HEK293 (cell line): ENCODE measurements around the gene SMTNL2.

Source experiments
- CTCF ChIA-PET: fragments of 350-600 bp; formaldehyde crosslinking; extraction: SDS; loops from one replicate; lab custom pipeline; 2021; ENCODE audit warnings: antibody characterized with exemption; lab: Yijun Ruan, JAX
- POLR2A ChIA-PET: fragments of 300-600 bp; formaldehyde crosslinking; extraction: SDS; loops from one replicate; lab custom pipeline; 2020; ENCODE audit warnings: antibody characterized with exemption, inconsistent platforms; lab: Yijun Ruan, JAX
- H3K27ac ChIP-seq: fragments of 200-500 bp; sonication (Bioruptor generic); 2 replicates; pipeline ENCODE4 v1.5.1; 2014; ENCODE audit warnings: low read depth, low read length, control low read depth, inconsistent platforms; ENCODE audit errors: extremely low read depth
- H3K36me3 ChIP-seq, 2 experiments: fragments of 200-500 bp in 1 of 2; sonication (Bioruptor generic) in 1 of 2; 1 replicate in 1 of 2; 2 replicates in 1 of 2; pipeline ENCODE4 v1.5.1; 2014 to 2017; ENCODE audit warnings: inconsistent platforms in 2 of 2, low read length in 2 of 2; ENCODE audit not compliant: control insufficient read depth in 2 of 2, insufficient read depth in 1 of 2
- H3K4me1 ChIP-seq: fragments of 200-500 bp; sonication (Bioruptor generic); 2 replicates; pipeline ENCODE4 v1.5.1; 2014; ENCODE audit warnings: mild to moderate bottlenecking, low read length, inconsistent platforms; ENCODE audit not compliant: control insufficient read depth, insufficient read depth
- H3K4me3 ChIP-seq: 2 replicates; pipeline ENCODE4 v1.5.1; 2011; ENCODE audit warnings: low read depth, mild to moderate bottlenecking, control low read depth, low read length, moderate library complexity
- H3K9me3 ChIP-seq: fragments of 200-500 bp; sonication (Bioruptor generic); 2 replicates; pipeline ENCODE4 v1.5.1; 2014; ENCODE audit warnings: low read depth, low read length, inconsistent platforms; ENCODE audit not compliant: control insufficient read depth, insufficient read depth
- BCL11B ChIP-seq: fragments of 450-650 bp; formaldehyde crosslinking; IDR thresholded peaks from 2 replicates; pipeline ENCODE4 v1.5.1; 2016; ENCODE audit warnings: low read depth, missing biosample characterization, missing genetic modification characterization
- FEZF1 ChIP-seq: fragments of 450-650 bp; formaldehyde crosslinking; IDR thresholded peaks from 2 replicates; pipeline ENCODE4 v1.5.1; 2016; ENCODE audit warnings: missing biosample characterization, missing genetic modification characterization
- GFI1B ChIP-seq: fragments of 450-650 bp; formaldehyde crosslinking; IDR thresholded peaks from 2 replicates; pipeline ENCODE4 v1.5.1; 2016; ENCODE audit warnings: missing biosample characterization, missing genetic modification characterization
- HOXA7 ChIP-seq: sonication (generic); formaldehyde crosslinking; IDR thresholded peaks from 2 replicates; pipeline ENCODE4 v1.8.1; 2022; ENCODE audit warnings: missing genetic modification reagents, borderline replicate concordance
- HOXD13 ChIP-seq: sonication (generic); formaldehyde crosslinking; IDR thresholded peaks from 2 replicates; pipeline ENCODE4 v1.8.0; 2022; ENCODE audit warnings: missing genetic modification reagents, borderline replicate concordance
- INSM2 ChIP-seq: fragments of 450-650 bp; formaldehyde crosslinking; IDR thresholded peaks from 2 replicates; pipeline ENCODE4 v1.5.1; 2016; ENCODE audit warnings: missing biosample characterization, missing genetic modification characterization
- KLF8 ChIP-seq: fragments of 450-650 bp; formaldehyde crosslinking; IDR thresholded peaks from 2 replicates; pipeline ENCODE4 v1.5.1; 2016; ENCODE audit warnings: missing biosample characterization, missing genetic modification characterization
- KLF9 ChIP-seq: fragments of 450-650 bp; formaldehyde crosslinking; IDR thresholded peaks from 2 replicates; pipeline ENCODE4 v1.5.1; 2016; ENCODE audit warnings: missing biosample characterization, missing genetic modification characterization, low read depth
- SP7 ChIP-seq: fragments of 450-650 bp; formaldehyde crosslinking; IDR thresholded peaks from 2 replicates; pipeline ENCODE4 v1.5.1; 2016; ENCODE audit warnings: missing biosample characterization, missing genetic modification characterization
- TCF7L2 ChIP-seq: IDR thresholded peaks from 2 replicates; pipeline ENCODE4 v1.6.1; 2011; ENCODE audit warnings: low read depth, mild to moderate bottlenecking, inconsistent platforms, low read length, moderate library complexity, borderline replicate concordance
- ZBTB49 ChIP-seq: fragments of 450-650 bp; formaldehyde crosslinking; IDR thresholded peaks from 2 replicates; pipeline ENCODE4 v1.5.1; 2016; ENCODE audit warnings: missing biosample characterization, missing genetic modification characterization, low read depth
- ZBTB8A ChIP-seq: fragments of 450-650 bp; formaldehyde crosslinking; IDR thresholded peaks from 2 replicates; pipeline ENCODE4 v1.5.1; 2016; ENCODE audit warnings: missing biosample characterization, missing genetic modification characterization
- ZEB2 ChIP-seq: fragments of 450-650 bp; formaldehyde crosslinking; IDR thresholded peaks from 2 replicates; pipeline ENCODE4 v1.5.1; 2016; ENCODE audit warnings: missing biosample characterization, missing genetic modification characterization
- ZIC2 ChIP-seq: fragments of 450-650 bp; formaldehyde crosslinking; IDR thresholded peaks from 2 replicates; pipeline ENCODE4 v1.5.1; 2016; ENCODE audit warnings: missing biosample characterization, missing genetic modification characterization
- ZNF2 ChIP-seq: fragments of 450-650 bp; formaldehyde crosslinking; IDR thresholded peaks from 2 replicates; pipeline ENCODE4 v1.5.1; 2016; ENCODE audit warnings: missing biosample characterization, missing genetic modification characterization
- ZNF239 ChIP-seq: fragments of 450-650 bp; formaldehyde crosslinking; IDR thresholded peaks from 2 replicates; pipeline ENCODE4 v1.5.1; 2016; ENCODE audit warnings: missing biosample characterization, missing genetic modification characterization
- ZNF280C ChIP-seq: fragments of 450-650 bp; formaldehyde crosslinking; IDR thresholded peaks from 2 replicates; pipeline ENCODE4 v1.5.1; 2016; ENCODE audit warnings: missing biosample characterization, missing genetic modification characterization
- ZNF394 ChIP-seq: fragments of 450-650 bp; formaldehyde crosslinking; IDR thresholded peaks from 2 replicates; pipeline ENCODE4 v1.5.1; 2016; ENCODE audit warnings: missing biosample characterization, missing genetic modification characterization, mild to moderate bottlenecking, moderate library complexity, borderline replicate concordance
- ZNF426 ChIP-seq: fragments of 450-650 bp; formaldehyde crosslinking; IDR thresholded peaks from 2 replicates; pipeline ENCODE4 v1.5.1; 2017; ENCODE audit warnings: missing biosample characterization, missing genetic modification characterization, mild to moderate bottlenecking, inconsistent platforms, moderate library complexity
- ZNF433 ChIP-seq: fragments of 450-650 bp; formaldehyde crosslinking; IDR thresholded peaks from 2 replicates; pipeline ENCODE4 v1.5.1; 2016; ENCODE audit warnings: missing biosample characterization, missing genetic modification characterization, low read depth
- ZNF48 ChIP-seq: fragments of 450-650 bp; formaldehyde crosslinking; IDR thresholded peaks from 2 replicates; pipeline ENCODE4 v1.5.1; 2016; ENCODE audit warnings: missing biosample characterization, missing genetic modification characterization
- ZNF530 ChIP-seq: fragments of 450-650 bp; formaldehyde crosslinking; IDR thresholded peaks from 2 replicates; pipeline ENCODE4 v1.5.1; 2016; ENCODE audit warnings: low read depth, missing biosample characterization, missing genetic modification characterization
- ZNF747 ChIP-seq: fragments of 450-650 bp; formaldehyde crosslinking; IDR thresholded peaks from 2 replicates; pipeline ENCODE4 v1.5.1; 2016; ENCODE audit warnings: missing biosample characterization, missing genetic modification characterization
- ZNF791 ChIP-seq: fragments of 450-650 bp; formaldehyde crosslinking; IDR thresholded peaks from 2 replicates; pipeline ENCODE4 v1.5.1; 2016; ENCODE audit warnings: missing biosample characterization, missing genetic modification characterization
- TF ChIP-seq, protein P1 (sequence below): fragments of 450-650 bp; formaldehyde crosslinking; IDR thresholded peaks from 2 replicates; pipeline ENCODE4 v1.5.1; 2017; ENCODE audit warnings: missing biosample characterization, missing genetic modification characterization

SMTNL2 gene

GRCh38 chr17:4579678-4580077, 4.7 kb upstream of the SMTNL2 start:
- no peaks in the 10 kb centered on the region for H3K36me3 ChIP-seq
- no peaks in the 10 kb centered on the region for H3K9me3 ChIP-seq
- H3K4me3 ChIP-seq: no peak overlapping the region
- CTCF ChIA-PET: interaction anchor here (1.0 to 1.9 kb wide), 2 partner anchors 13 to 14 kb away, joined by 4 to 6 read pairs; no protein-coding TSS in a partner anchor
- H3K27ac ChIP-seq: no peak overlapping the region
- no peak for TF ChIP-seq ZBTB49 (tag by site-specific recombination)
- no peak for TF ChIP-seq ZIC2 (tag by site-specific recombination)
- TF ChIP-seq GFI1B (tag by site-specific recombination): no peak
- no peak for TF ChIP-seq ZNF394 (tag by site-specific recombination)
- no peak for TF ChIP-seq HOXA7 (CRISPR knock-in tag)
- TF ChIP-seq ZNF530 (tag by site-specific recombination): no peak
- no peak for TF ChIP-seq ZNF426 (tag by site-specific recombination)
- TF ChIP-seq ZNF433 (tag by site-specific recombination): no peak
- no peak for TF ChIP-seq BCL11B
- no peak for TF ChIP-seq ZNF747 (tag by site-specific recombination)
- no peak for TF ChIP-seq SP7 (tag by site-specific recombination)
- TF ChIP-seq TCF7L2: no peak
- no peak for TF ChIP-seq KLF8
- TF ChIP-seq ZNF239: no peak
- TF ChIP-seq, protein P1, sequence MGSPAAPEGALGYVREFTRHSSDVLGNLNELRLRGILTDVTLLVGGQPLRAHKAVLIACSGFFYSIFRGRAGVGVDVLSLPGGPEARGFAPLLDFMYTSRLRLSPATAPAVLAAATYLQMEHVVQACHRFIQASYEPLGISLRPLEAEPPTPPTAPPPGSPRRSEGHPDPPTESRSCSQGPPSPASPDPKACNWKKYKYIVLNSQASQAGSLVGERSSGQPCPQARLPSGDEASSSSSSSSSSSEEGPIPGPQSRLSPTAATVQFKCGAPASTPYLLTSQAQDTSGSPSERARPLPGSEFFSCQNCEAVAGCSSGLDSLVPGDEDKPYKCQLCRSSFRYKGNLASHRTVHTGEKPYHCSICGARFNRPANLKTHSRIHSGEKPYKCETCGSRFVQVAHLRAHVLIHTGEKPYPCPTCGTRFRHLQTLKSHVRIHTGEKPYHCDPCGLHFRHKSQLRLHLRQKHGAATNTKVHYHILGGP: no peak
- TF ChIP-seq ZNF48 (tag by site-specific recombination): no peak
- H3K4me1 ChIP-seq: peaks cover 5% of the 10 kb centered on the region; the same call in 1 of the 2 replicates
- POLR2A ChIA-PET: interaction anchor here (1.1 kb wide), 1 partner anchor 24 kb away, joined by 3 read pairs; the partner anchor contains the start of gene MYBBP1A

DNA sequence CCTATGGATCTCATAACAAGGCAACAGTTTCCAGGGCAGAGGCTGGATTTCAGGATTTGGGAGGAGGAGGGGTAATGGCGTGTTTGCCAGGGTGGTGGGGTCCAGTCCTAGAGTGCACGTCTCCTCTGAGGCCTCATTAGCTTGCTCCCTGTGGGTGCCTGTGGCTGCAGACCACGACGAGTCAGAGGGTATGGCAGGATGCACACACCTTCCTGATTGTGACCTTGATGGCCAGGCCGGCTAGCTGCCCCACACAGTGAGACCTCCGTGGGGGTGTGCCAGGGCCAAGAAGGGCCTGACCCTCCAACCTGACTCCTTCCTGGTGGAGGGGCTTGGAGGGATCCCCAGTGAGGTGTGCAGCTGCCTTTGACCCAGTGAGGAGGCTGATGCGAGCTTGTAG, 4.0 kb upstream of the SMTNL2 start:
- no peak overlapping the region for H3K4me3 ChIP-seq
- H3K4me1 ChIP-seq: peaks cover 5% of the 10 kb centered on the region; the same call in 1 of the 2 replicates
- CTCF ChIA-PET: interaction anchor here (0.6 to 1.9 kb wide), 3 partner anchors 13 to 670 kb away, joined by 3 to 6 read pairs (median 4); no protein-coding TSS in a partner anchor
- POLR2A ChIA-PET: interaction anchor here (1.1 kb wide), 1 partner anchor 25 kb away, joined by 3 read pairs; the partner anchor contains the start of gene MYBBP1A
- H3K9me3 ChIP-seq: no peaks in the 10 kb centered on the region
- H3K36me3 ChIP-seq: no peaks in the 10 kb centered on the region
- no peak overlapping the region for H3K27ac ChIP-seq
- TF ChIP-seq ZEB2 (no peak), ZNF280C (tag by site-specific recombination) (no peak), FEZF1 (tag by site-specific recombination) (no peak), ZBTB8A (tag by site-specific recombination) (no peak), INSM2 (tag by site-specific recombination) (no peak), HOXD13 (CRISPR knock-in tag) (no peak), KLF9 (tag by site-specific recombination) (no peak), ZNF2 (tag by site-specific recombination) (no peak), ZNF791 (tag by site-specific recombination) (no peak)
